Activated gamma-delta T cell treated with Interleukin-2 at 50 U/mL for 16 hours (primary cell): ENCODE data around the gene KHNYN.
"Not testable (repeated sequence)": the region's sequence is repeated elsewhere in the genome, so short reads cannot be mapped to it uniquely, and the experiment has no call there.

Source experiments
- DNase-seq: peaks from one replicate; pipeline ENCODE4 v3.0.0-alpha.2; 2020

KHNYN gene

GRCh38 chr14:24481622-24482324 is 52.0 kb downstream of the KHNYN start:
- DNase-seq: peak; percentile 27

GRCh38 chr14:24482699-24483303 is 53.0 kb downstream of the KHNYN start:
- not testable (repeated sequence) for DNase-seq

GRCh38 chr14:24483604-24484252 is 54.0 kb downstream of the KHNYN start:
- DNase-seq: no peak
